ENCODE results near the gene LRP8. TPM values are rescaled to one million over a fixed set of nuclear protein-coding genes. Genes with fewer than 3 reads are reported as not detected.

The LRP8 gene
- total and polyA plus RNA-seq, 12 donors: 0.37 to 4.7 (median 2.2) TPM

DNA sequence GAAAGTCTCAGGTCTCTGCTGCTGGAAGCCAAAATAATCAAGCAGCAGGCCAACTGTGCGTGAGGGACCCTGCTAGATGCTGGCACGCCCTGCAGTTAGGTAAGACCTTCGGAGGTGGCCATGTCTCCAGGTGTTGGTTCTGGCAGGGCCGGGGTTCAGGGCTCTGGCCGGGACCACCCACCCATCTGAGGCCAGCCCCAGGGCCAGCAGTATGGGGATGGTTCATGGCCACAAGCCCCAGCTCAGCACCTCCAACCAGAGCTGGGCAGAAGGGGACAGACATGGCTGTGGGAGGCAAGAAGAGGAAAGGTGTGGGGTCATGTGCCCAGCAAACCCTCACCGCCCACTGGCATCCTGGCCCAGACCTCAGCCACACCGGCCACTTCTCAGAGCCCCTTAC lies 23.3 kb downstream of the LRP8 start:
- 93 to 95% methylated on average over 7 of the region's 7 CpGs for WGBS, 2 donors
- TF ChIP-seq, protein P1, sequence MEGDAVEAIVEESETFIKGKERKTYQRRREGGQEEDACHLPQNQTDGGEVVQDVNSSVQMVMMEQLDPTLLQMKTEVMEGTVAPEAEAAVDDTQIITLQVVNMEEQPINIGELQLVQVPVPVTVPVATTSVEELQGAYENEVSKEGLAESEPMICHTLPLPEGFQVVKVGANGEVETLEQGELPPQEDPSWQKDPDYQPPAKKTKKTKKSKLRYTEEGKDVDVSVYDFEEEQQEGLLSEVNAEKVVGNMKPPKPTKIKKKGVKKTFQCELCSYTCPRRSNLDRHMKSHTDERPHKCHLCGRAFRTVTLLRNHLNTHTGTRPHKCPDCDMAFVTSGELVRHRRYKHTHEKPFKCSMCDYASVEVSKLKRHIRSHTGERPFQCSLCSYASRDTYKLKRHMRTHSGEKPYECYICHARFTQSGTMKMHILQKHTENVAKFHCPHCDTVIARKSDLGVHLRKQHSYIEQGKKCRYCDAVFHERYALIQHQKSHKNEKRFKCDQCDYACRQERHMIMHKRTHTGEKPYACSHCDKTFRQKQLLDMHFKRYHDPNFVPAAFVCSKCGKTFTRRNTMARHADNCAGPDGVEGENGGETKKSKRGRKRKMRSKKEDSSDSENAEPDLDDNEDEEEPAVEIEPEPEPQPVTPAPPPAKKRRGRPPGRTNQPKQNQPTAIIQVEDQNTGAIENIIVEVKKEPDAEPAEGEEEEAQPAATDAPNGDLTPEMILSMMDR (IDR thresholded peaks at IDR 0.05): no peak
- Histone ChIP-seq H3K9me3 (no peaks in the 10 kb centered on the region), H3K4me1 (peaks cover 0 to 20% (median 0%) of the 10 kb centered on the region in 9 donors), H3K4me3 (no peak overlapping the region), H3K36me3 (no peaks in the 10 kb centered on the region), H3K27me3 (no peaks in the 10 kb centered on the region), H3K27ac (no peak overlapping the region)
- ATAC-seq: no peak
- intact Hi-C loops (cut with DNase I): no loop called here
- no peak for DNase-seq

DNA sequence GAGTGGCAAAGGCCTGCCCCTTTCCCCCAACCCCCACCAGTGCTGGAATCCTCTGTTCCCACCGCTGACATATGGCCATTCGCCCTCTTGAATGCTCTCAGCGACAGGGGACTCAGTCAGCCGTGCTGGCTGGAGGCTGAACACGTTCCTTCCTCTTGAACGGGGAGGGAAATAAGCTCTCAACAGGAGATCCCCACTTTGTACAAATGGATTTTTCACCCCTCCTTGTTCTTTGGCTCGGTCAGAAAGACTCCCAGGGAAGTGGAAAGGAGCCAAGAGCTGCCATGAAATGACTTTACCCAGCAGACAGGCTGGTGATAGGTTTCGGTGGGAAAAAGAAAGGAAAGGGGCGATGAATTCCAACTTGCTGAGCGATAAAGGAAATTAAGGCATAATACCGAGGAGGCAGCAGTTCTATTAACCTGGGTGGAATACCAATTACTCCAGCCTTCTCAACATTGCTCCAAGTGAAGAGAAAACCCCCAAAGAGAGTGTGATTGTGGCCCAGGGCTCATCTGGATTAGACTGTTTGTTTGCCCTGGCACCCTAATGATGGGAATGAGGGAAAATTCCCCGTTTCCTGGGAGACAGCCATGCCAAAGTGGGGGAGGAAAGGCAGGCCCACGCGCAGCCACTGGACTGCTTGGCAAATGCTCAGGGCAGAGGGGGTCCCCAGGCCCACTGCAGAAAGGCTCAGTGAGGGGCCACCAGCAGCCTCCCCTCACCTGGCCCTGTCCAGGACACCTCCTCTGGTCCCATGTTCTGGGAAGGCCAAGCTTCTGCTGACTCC lies 23.9 kb downstream of the LRP8 start:
- WGBS, 2 donors: 63 to 64% methylated on average over 14 of the region's 14 CpGs
- Histone ChIP-seq H3K27ac (no peak overlapping the region), H3K4me1 (peaks cover 0 to 20% (median 0%) of the 10 kb centered on the region in 9 donors), H3K9me3 (no peaks in the 10 kb centered on the region), H3K27me3 (no peaks in the 10 kb centered on the region), H3K36me3 (no peaks in the 10 kb centered on the region), H3K4me3 (no peak overlapping the region)
- intact Hi-C loops (cut with DNase I): no loop called here
- TF ChIP-seq, protein P1 (IDR thresholded peaks at IDR 0.05): no peak
- ATAC-seq: no peak
- no peak for DNase-seq

DNA sequence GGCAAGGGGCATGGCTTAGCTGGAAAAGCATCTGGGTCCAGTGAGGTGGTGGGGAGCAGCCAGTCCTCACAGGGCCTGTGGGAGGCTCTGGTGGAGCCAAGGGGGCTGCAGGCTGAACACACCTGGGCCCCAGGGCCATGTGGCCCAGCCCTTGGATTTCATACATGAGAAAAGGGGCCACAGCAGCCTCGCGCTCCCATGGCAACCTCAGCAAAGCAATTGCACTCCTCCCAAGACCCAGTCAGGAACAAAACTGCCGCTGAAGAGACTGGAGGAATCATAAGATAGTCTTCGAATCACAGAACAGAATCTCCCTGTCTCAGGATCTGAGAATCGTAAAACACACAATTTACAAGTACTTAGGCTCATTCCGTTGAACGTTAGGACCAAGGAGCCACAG lies 24.6 kb downstream of the LRP8 start:
- intact Hi-C loops (cut with DNase I): no loop called here
- DNase-seq: no peak
- 88 to 89% methylated on average over 7 of the region's 7 CpGs for WGBS, 2 donors

DNA sequence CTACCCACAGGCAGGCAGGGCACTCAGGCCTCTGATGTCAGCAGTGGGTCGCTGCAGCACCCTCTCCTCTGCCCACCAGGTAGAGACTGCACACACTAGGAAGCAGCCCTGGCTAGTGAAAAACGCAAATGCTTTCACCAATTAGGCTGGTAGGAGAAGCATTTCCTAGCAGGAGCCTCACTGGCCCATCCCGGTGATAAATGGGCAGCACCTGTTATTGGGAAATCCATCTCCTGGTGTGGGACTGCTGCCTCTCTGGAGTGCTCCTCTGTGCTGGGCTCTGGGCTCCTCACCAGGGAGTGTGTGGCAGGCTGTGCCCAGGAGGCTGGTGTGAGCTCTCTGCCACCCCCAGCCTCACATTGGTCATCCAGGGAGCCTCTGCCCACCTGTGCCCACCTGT lies 28.6 kb downstream of the LRP8 start:
- H3K27ac ChIP-seq: no peak overlapping the region
- H3K27me3 ChIP-seq: no peaks in the 10 kb centered on the region
- H3K4me1 ChIP-seq: peaks cover 0 to 18% (median 9%) of the 10 kb centered on the region in 9 donors
- ATAC-seq (no peak), DNase-seq (no peak)
- no peak overlapping the region for H3K4me3 ChIP-seq
- no peaks in the 10 kb centered on the region for H3K9me3 ChIP-seq
- no peaks in the 10 kb centered on the region for H3K36me3 ChIP-seq
- TF ChIP-seq, protein P1 (IDR thresholded peaks at IDR 0.05): no peak
- WGBS, 2 donors: 88 to 90% methylated on average over 3 of the region's 3 CpGs
- intact Hi-C loops (cut with DNase I): no loop called here

More for the DNA sequence above, 24.6 kb downstream of the LRP8 start:
- H3K27ac ChIP-seq: no peak overlapping the region
- TF ChIP-seq, protein P1 (IDR thresholded peaks at IDR 0.05): no peak
- H3K9me3 ChIP-seq: no peaks in the 10 kb centered on the region
- H3K27me3 ChIP-seq: no peaks in the 10 kb centered on the region
- no peaks in the 10 kb centered on the region for H3K36me3 ChIP-seq
- no peak overlapping the region for H3K4me3 ChIP-seq
- peaks cover 0 to 20% (median 0%) of the 10 kb centered on the region in 9 donors for H3K4me1 ChIP-seq
- no peak for ATAC-seq

All from heart right ventricle (tissue), 16 donors.